Measurements from ENCODE around the gene ST6GAL1.
"Not testable (repeated sequence)": the region's sequence is repeated elsewhere in the genome, so short reads cannot be mapped to it uniquely, and the experiment has no call there.

DNA sequence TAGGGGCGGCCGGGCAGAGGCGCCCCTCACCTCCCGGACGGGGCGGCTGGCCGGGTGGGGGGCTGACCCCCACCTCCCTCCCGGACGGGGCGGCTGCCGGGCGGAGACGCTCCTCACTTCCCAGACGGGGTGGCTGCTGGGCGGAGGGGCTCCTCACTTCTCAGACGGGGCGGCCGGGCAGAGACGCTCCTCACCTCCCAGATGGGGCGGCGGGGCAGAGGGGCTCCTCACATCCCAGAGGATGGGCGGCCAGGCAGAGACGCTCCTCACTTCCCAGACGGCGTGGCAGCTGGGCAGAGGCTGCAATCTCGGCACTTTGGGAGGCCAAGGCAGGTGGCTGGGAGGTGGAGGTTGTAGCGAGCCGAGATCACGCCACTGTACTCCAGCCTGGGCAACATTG lies 45.5 kb upstream of the ST6GAL1 start:
- not testable (repeated sequence) for TF ChIP-seq CTCF, POLR2A (IDR thresholded peaks at IDR 0.05)
